ENCODE data around the gene PTTG2.

PTTG2 gene

GRCh38 chr4:37985730-37986275 lies 25.6 kb downstream of the PTTG2 start:
- DNase-seq (ENCODE audit: low read depth in 2 of 2) = no peak

GRCh38 chr4:37988670-37989069 lies 28.5 kb downstream of the PTTG2 start:
- DNase-seq (ENCODE audit: low read depth in 2 of 2) = no peak

- DNase-seq (ENCODE audit: low read depth in 2 of 2) = no peak
Observed at GRCh38 chr4:37989398-37990260, 29.4 kb downstream of the PTTG2 start.

GRCh38 chr4:37990731-37991245 lies 30.6 kb downstream of the PTTG2 start:
- no peak for DNase-seq (ENCODE audit: low read depth in 2 of 2)

GRCh38 chr4:37991623-37992410 lies 31.6 kb downstream of the PTTG2 start:
- no peak for DNase-seq (ENCODE audit: low read depth in 2 of 2)

- no peak for DNase-seq (ENCODE audit: low read depth in 2 of 2)
Observed at GRCh38 chr4:37993806-37994205, 33.6 kb downstream of the PTTG2 start.

GRCh38 chr4:37994569-37994968 lies 34.4 kb downstream of the PTTG2 start:
- no peak for DNase-seq (ENCODE audit: low read depth in 2 of 2)

- DNase-seq (ENCODE audit: low read depth in 2 of 2) = no peak
Observed at GRCh38 chr4:37995299-37995821, 35.2 kb downstream of the PTTG2 start.

- DNase-seq (ENCODE audit: low read depth in 2 of 2) = no peak
Observed at GRCh38 chr4:37995981-37996775, 36.0 kb downstream of the PTTG2 start.

GRCh38 chr4:37998226-37998625 lies 38.0 kb downstream of the PTTG2 start:
- no peak for DNase-seq (ENCODE audit: low read depth in 2 of 2)

- no peak for DNase-seq (ENCODE audit: low read depth in 2 of 2)
Observed at GRCh38 chr4:37999000-37999716, 39.0 kb downstream of the PTTG2 start.

- DNase-seq (ENCODE audit: low read depth in 2 of 2) = no peak
Observed at GRCh38 chr4:37999965-38000364, 39.8 kb downstream of the PTTG2 start.

GRCh38 chr4:38001927-38002326 lies 41.7 kb downstream of the PTTG2 start:
- no peak for DNase-seq (ENCODE audit: low read depth in 2 of 2)

GRCh38 chr4:38002451-38003071 lies 42.4 kb downstream of the PTTG2 start:
- no peak for DNase-seq (ENCODE audit: low read depth in 2 of 2)

GRCh38 chr4:38003102-38003501 lies 42.9 kb downstream of the PTTG2 start:
- no peak for DNase-seq (ENCODE audit: low read depth in 2 of 2)

GRCh38 chr4:38003628-38004027 lies 43.4 kb downstream of the PTTG2 start:
- no peak for DNase-seq (ENCODE audit: low read depth in 2 of 2)

GRCh38 chr4:38004062-38004461 lies 43.9 kb downstream of the PTTG2 start:
- no peak for DNase-seq (ENCODE audit: low read depth in 2 of 2)

GRCh38 chr4:38004887-38005286 lies 44.7 kb downstream of the PTTG2 start:
- DNase-seq (ENCODE audit: low read depth in 2 of 2) = no peak

GRCh38 chr4:38005637-38006036 lies 45.4 kb downstream of the PTTG2 start:
- DNase-seq (ENCODE audit: low read depth in 2 of 2) = no peak

- DNase-seq (ENCODE audit: low read depth in 2 of 2) = no peak
Observed at GRCh38 chr4:38007645-38008044, 47.4 kb downstream of the PTTG2 start.

Data from stimulated activated CD4-positive, alpha-beta T cell treated with anti-CD3 and anti-CD28 coated beads, Interleukin-1b, Interleukin-23, amount 100 ng/mL, for 1 hour (primary cell).